Stimulated activated CD8-positive, alpha-beta memory T cell treated with anti-CD3 and anti-CD28 coated beads, Interleukin-15, amount 100 ng/mL, for 1 hour (primary cell): ENCODE measurements around the gene ADGRG7.
"Not testable (repeated sequence)": the region's sequence is repeated elsewhere in the genome, so short reads cannot be mapped to it uniquely, and the experiment has no call there.

ENCODE experiments used
- DNase-seq: peaks from one replicate; pipeline ENCODE4 v3.0.0-alpha.2; 2020; ENCODE audit warnings: low read depth

The ADGRG7 gene

GRCh38 chr3:100609305-100609704 lies at the start of gene ADGRG7:
ADGRG7 (plus strand) TSS chr3:100609601; CDS start chr3:100609857, 256 bp downstream.
- no peak for DNase-seq

GRCh38 chr3:100560426-100560825 lies 49.0 kb upstream of the ADGRG7 start:
- no peak for DNase-seq

GRCh38 chr3:100561459-100562158 lies 47.8 kb upstream of the ADGRG7 start:
- no peak for DNase-seq

GRCh38 chr3:100562224-100562857 lies 47.1 kb upstream of the ADGRG7 start:
- no peak for DNase-seq

- no peak for DNase-seq
These were observed 46.2 kb upstream of the ADGRG7 start for GRCh38 chr3:100563228-100563627.

- DNase-seq, result no peak
These were observed 45.7 kb upstream of the ADGRG7 start for GRCh38 chr3:100563652-100564211.

GRCh38 chr3:100570811-100571210 lies 38.6 kb upstream of the ADGRG7 start:
- no peak for DNase-seq

- DNase-seq, result no peak
These were observed 34.9 kb upstream of the ADGRG7 start for GRCh38 chr3:100574536-100574935.

GRCh38 chr3:100575704-100576103 lies 33.7 kb upstream of the ADGRG7 start:
- no peak for DNase-seq

- no peak for DNase-seq
These were observed 31.9 kb upstream of the ADGRG7 start for GRCh38 chr3:100577382-100578008.

- DNase-seq, result no peak
These were observed 30.8 kb upstream of the ADGRG7 start for GRCh38 chr3:100578646-100579045.

- DNase-seq, result no peak
These were observed 29.3 kb upstream of the ADGRG7 start for GRCh38 chr3:100580147-100580546.

GRCh38 chr3:100581650-100582049 lies 27.8 kb upstream of the ADGRG7 start:
- no peak for DNase-seq

- DNase-seq, result not testable (repeated sequence)
These were observed 27.2 kb upstream of the ADGRG7 start for GRCh38 chr3:100582157-100582556.

GRCh38 chr3:100584101-100584660 lies 25.2 kb upstream of the ADGRG7 start:
- no peak for DNase-seq

GRCh38 chr3:100586832-100587231 lies 22.6 kb upstream of the ADGRG7 start:
- DNase-seq, result no peak

- no peak for DNase-seq
These were observed 21.1 kb upstream of the ADGRG7 start for GRCh38 chr3:100588251-100588650.

GRCh38 chr3:100590114-100590839 lies 19.1 kb upstream of the ADGRG7 start:
- peak; percentile 27 for DNase-seq

- DNase-seq, result no peak
These were observed 18.6 kb upstream of the ADGRG7 start for GRCh38 chr3:100590840-100591147.

- no peak for DNase-seq
These were observed 18.0 kb upstream of the ADGRG7 start for GRCh38 chr3:100591411-100591810.

- no peak for DNase-seq
These were observed 9.0 kb upstream of the ADGRG7 start for GRCh38 chr3:100600181-100601042.
